ENCODE measurements around the gene BSND.

- TF ChIP-seq CTCF (optimal IDR thresholded peaks at IDR 0.05 in 1 of 3, IDR thresholded peaks at IDR 0.05 in 1 of 3, conservative IDR thresholded peaks at IDR 0.05 in 1 of 3; ENCODE audit: extremely low read depth in 1 of 3, insufficient read depth in 2 of 3, low read length in 3 of 3) = no peak
- TF ChIP-seq EZH2 (IDR thresholded peaks at IDR 0.05; ENCODE audit: low read length) = no peak
Observed at GRCh38 chr1:55049914-55050278, 51.2 kb downstream of the BSND start.
